HepG2 (cell line): Measurements from ENCODE around the gene CFH.

Source experiments
- ARNT ChIP-seq: fragments of 450-650 bp; IDR thresholded peaks from 2 replicates; pipeline ENCODE4 v1.6.1; 2017
- CC2D1A ChIP-seq: sonication (generic); formaldehyde crosslinking; IDR thresholded peaks from 2 replicates; pipeline ENCODE4 v1.8.1; 2023; ENCODE audit warnings: mild to moderate bottlenecking, missing genetic modification reagents
- DPF2 ChIP-seq: sonication (generic); formaldehyde crosslinking; IDR thresholded peaks from 2 replicates; pipeline ENCODE4 v1.4.0; 2020; ENCODE audit warnings: mild to moderate bottlenecking, low read depth, missing genetic modification reagents, borderline replicate concordance
- GPBP1L1 ChIP-seq: sonication (generic); formaldehyde crosslinking; IDR thresholded peaks from 2 replicates; pipeline ENCODE4 v1.5.0; 2020; ENCODE audit warnings: mild to moderate bottlenecking, missing genetic modification reagents
- KLF6 ChIP-seq: IDR thresholded peaks from 2 replicates; pipeline ENCODE4 v1.8.0; 2016; ENCODE audit warnings: missing biosample characterization, missing genetic modification reagents
- MTF2 ChIP-seq: sonication (generic); formaldehyde crosslinking; IDR thresholded peaks from 2 replicates; pipeline ENCODE4 v1.5.0; 2020; ENCODE audit warnings: missing genetic modification reagents, borderline replicate concordance
- NFIC ChIP-seq: IDR thresholded peaks from 2 replicates; pipeline ENCODE4 v1.6.1; 2012; ENCODE audit warnings: mild to moderate bottlenecking, low read length, inconsistent platforms
- NR2F6 ChIP-seq, 2 experiments: IDR thresholded peaks; 2 replicates each; pipeline ENCODE4 v1.6.1; 2016; ENCODE audit warnings: antibody characterized with exemption in 1 of 2, mild to moderate bottlenecking in 1 of 2
- POLR2A ChIP-seq, 2 experiments: IDR thresholded peaks; 2 replicates each; pipeline ENCODE4 v1.6.1; 2011; ENCODE audit warnings: low read depth in 2 of 2, low read length in 2 of 2, mild to moderate bottlenecking in 1 of 2, moderate library complexity in 1 of 2; ENCODE audit not compliant: insufficient read depth in 1 of 2
- POLR2AphosphoS5 ChIP-seq: IDR thresholded peaks from 2 replicates; pipeline ENCODE4 v1.6.1; 2012; ENCODE audit warnings: low read depth, low read length
- PRDM4 ChIP-seq: sonication (generic); formaldehyde crosslinking; IDR thresholded peaks from 2 replicates; pipeline ENCODE4 v1.9.0; 2021; ENCODE audit warnings: missing genetic modification reagents, borderline replicate concordance
- ZFP36L1 ChIP-seq: sonication (generic); formaldehyde crosslinking; IDR thresholded peaks from 2 replicates; pipeline ENCODE4 v1.8.0; 2022; ENCODE audit warnings: mild to moderate bottlenecking, missing genetic modification reagents, moderate library complexity
- ZNF510 ChIP-seq: sonication (generic); formaldehyde crosslinking; IDR thresholded peaks from 2 replicates; pipeline ENCODE4 v1.4.0; 2020; ENCODE audit warnings: low read depth, mild to moderate bottlenecking, missing genetic modification reagents
- ZNF766 ChIP-seq: sonication (generic); formaldehyde crosslinking; IDR thresholded peaks from 2 replicates; pipeline ENCODE4 v1.5.0; 2020; ENCODE audit warnings: missing genetic modification reagents, borderline replicate concordance

- TF ChIP-seq ARNT (no peak), ZNF766 (no peak), PRDM4 (no peak), KLF6 (no peak), GPBP1L1 (no peak), ZFP36L1 (no peak), ZNF510 (CRISPR knock-in tag) (no peak), CC2D1A (no peak), POLR2A (IDR thresholded peaks at IDR 0.05; ENCODE audit: insufficient read depth in 1 of 2, low read depth in 2 of 2, low read length in 2 of 2) (no peak), NR2F6 (IDR thresholded peaks at IDR 0.05) (no peak), NR2F6 (CRISPR knock-in tag; IDR thresholded peaks at IDR 0.05) (no peak), NFIC (no peak), POLR2AphosphoS5 (no peak), DPF2 (CRISPR knock-in tag) (no peak), MTF2 (CRISPR knock-in tag) (no peak)
Measured at GRCh38 chr1:196774175-196774574, 122.3 kb downstream of the CFH start.
